Neural progenitor cell (in vitro differentiated cells): ENCODE measurements around the gene TBC1D30. TPM values are rescaled to one million over a fixed set of nuclear protein-coding genes. Genes with fewer than 3 reads are reported as not detected.

Experiments used
- DNase-seq: peaks from one replicate; pipeline ENCODE4 v3.0.0-alpha.2; 2016; ENCODE audit warnings: low spot score
- H2AFZ ChIP-seq: fragments of 200-600 bp; sonication (generic); replicated peaks from 2 replicates; pipeline ENCODE4 v1.6.1; 2016; ENCODE audit warnings: antibody characterized with exemption
- H3F3A ChIP-seq: fragments of 200-600 bp; sonication (generic); 2 replicates; pipeline ENCODE4 v1.6.1; 2016; ENCODE audit warnings: antibody characterized with exemption, low read depth
- H3K27ac ChIP-seq: fragments of 200-600 bp; sonication (generic); 2 replicates; pipeline ENCODE4 v1.5.1; 2016; ENCODE audit warnings: mild to moderate bottlenecking
- H3K27me3 ChIP-seq: fragments of 200-600 bp; sonication (generic); 2 replicates; pipeline ENCODE4 v1.6.1; 2016; ENCODE audit warnings: mild to moderate bottlenecking, moderate library complexity
- H3K36me3 ChIP-seq: fragments of 200-600 bp; sonication (generic); 2 replicates; pipeline ENCODE4 v1.5.1; 2016
- H3K4me1 ChIP-seq: fragments of 200-600 bp; sonication (generic); 2 replicates; pipeline ENCODE4 v1.6.1; 2016; ENCODE audit warnings: mixed run types
- H3K4me2 ChIP-seq: fragments of 200-600 bp; sonication (generic); 2 replicates; pipeline ENCODE4 v1.6.1; 2016
- H3K4me3 ChIP-seq: fragments of 200-600 bp; sonication (generic); 2 replicates; pipeline ENCODE4 v1.5.1; 2016
- H3K79me2 ChIP-seq: fragments of 200-600 bp; sonication (generic); 2 replicates; pipeline ENCODE4 v1.6.1; 2016; ENCODE audit warnings: low read depth
- H3K9ac ChIP-seq: fragments of 200-600 bp; sonication (generic); 2 replicates; pipeline ENCODE4 v1.6.1; 2016
- H3K9me3 ChIP-seq: fragments of 200-600 bp; sonication (generic); 2 replicates; pipeline ENCODE4 v1.5.1; 2016; ENCODE audit warnings: low read depth
- H4K20me1 ChIP-seq: fragments of 200-600 bp; sonication (generic); 2 replicates; pipeline ENCODE4 v1.6.1; 2016; ENCODE audit warnings: low read depth
- H3K27ac Mint-ChIP-seq: 3 replicates; pipeline ENCODE4 v1.8.0; 2021; ENCODE audit warnings: mixed read lengths
- H3K27me3 Mint-ChIP-seq: 2 replicates; pipeline ENCODE4 v1.8.0; 2022; ENCODE audit warnings: low read depth, mild to moderate bottlenecking, inconsistent platforms, moderate library complexity, mixed read lengths; ENCODE audit not compliant: insufficient read depth
- H3K36me3 Mint-ChIP-seq: 3 replicates; pipeline ENCODE4 v1.8.0; 2021; ENCODE audit warnings: mixed read lengths
- H3K4me1 Mint-ChIP-seq: 3 replicates; pipeline ENCODE4 v1.8.0; 2021; ENCODE audit warnings: mixed read lengths
- H3K4me3 Mint-ChIP-seq: 3 replicates; pipeline ENCODE4 v1.8.0; 2021; ENCODE audit warnings: mild to moderate bottlenecking, moderate library complexity, mixed read lengths
- H3K9me3 Mint-ChIP-seq: 3 replicates; pipeline ENCODE4 v1.8.0; 2020; ENCODE audit warnings: mixed read lengths
- CTCF ChIP-seq: fragments of 200-600 bp; sonication (generic); IDR thresholded peaks from 2 replicates; pipeline ENCODE4 v1.5.1; 2017; ENCODE audit warnings: antibody characterized with exemption, mild to moderate bottlenecking
- EZH2 ChIP-seq: fragments of 200-600 bp; sonication (generic); IDR thresholded peaks from 2 replicates; pipeline ENCODE4 v1.6.1; 2017; ENCODE audit warnings: antibody characterized with exemption, mild to moderate bottlenecking, moderate library complexity
- EZH2phosphoT487 ChIP-seq: fragments of 200-600 bp; sonication (generic); IDR thresholded peaks from 2 replicates; pipeline ENCODE4 v1.6.1; 2017; ENCODE audit warnings: antibody characterized with exemption
- total RNA-seq: library from RNA; depleted of rRNA; stranded (reverse); fragments of >200 nt; gene quantifications from 2 replicates; pipeline ENCODE4 v1.2.3, GENCODE V29; 2015; ENCODE audit warnings: low replicate concordance

TBC1D30 gene
- total RNA-seq, 1 donor from 2014 or later, result 9.7 TPM

GRCh38 chr12:64912516-64913255, 88.2 kb downstream of the TBC1D30 start:
- no peak for DNase-seq
- Mint-ChIP-seq H3K9me3 (no peaks in the 10 kb centered on the region), H3K27me3 (no peaks in the 10 kb centered on the region), H3K4me1 (no peaks in the 10 kb centered on the region), H3K36me3 (no peaks in the 10 kb centered on the region), H3K27ac (no peak overlapping the region), H3K4me3 (no peak overlapping the region)
- Histone ChIP-seq H3K9ac (no peak overlapping the region), H3K36me3 (no peaks in the 10 kb centered on the region), H3K4me1 (no peaks in the 10 kb centered on the region), H2AFZ (no peak overlapping the region), H4K20me1 (no peaks in the 10 kb centered on the region), H3F3A (no peaks in the 10 kb centered on the region), H3K27ac (no peak overlapping the region), H3K79me2 (no peaks in the 10 kb centered on the region), H3K27me3 (no peaks in the 10 kb centered on the region), H3K4me3 (no peak overlapping the region), H3K4me2 (no peak overlapping the region), H3K9me3 (no peaks in the 10 kb centered on the region)
- TF ChIP-seq CTCF, result no peak
- no peak for TF ChIP-seq EZH2
- TF ChIP-seq EZH2phosphoT487, result no peak

DNA sequence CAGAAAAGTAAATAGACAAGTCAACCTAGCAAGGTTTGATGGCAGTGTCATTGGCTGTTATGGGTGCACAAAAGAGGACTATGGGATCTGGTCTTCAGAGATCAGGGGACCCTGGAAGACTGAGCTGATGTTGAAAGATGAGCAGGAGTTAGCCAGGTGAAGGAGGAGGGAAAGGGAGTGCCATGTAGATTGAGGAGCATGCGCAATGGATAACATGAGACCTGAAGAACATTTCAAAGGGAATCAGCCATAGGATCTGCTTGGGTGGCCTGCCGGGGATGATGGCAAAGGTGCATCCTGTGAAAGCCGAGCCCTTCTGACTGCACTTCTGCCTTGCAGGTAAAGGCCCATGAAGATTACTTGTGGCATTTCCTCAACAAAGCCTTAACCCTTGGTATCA, 90.8 kb downstream of the TBC1D30 start:
- Histone ChIP-seq H3K9me3 (no peaks in the 10 kb centered on the region), H3K79me2 (no peaks in the 10 kb centered on the region), H3K9ac (no peak overlapping the region), H3K4me1 (no peaks in the 10 kb centered on the region), H3K27ac (no peak overlapping the region), H2AFZ (no peak overlapping the region), H3K36me3 (no peaks in the 10 kb centered on the region), H3K4me2 (no peak overlapping the region), H3K27me3 (no peaks in the 10 kb centered on the region), H3K4me3 (no peak overlapping the region), H4K20me1 (no peaks in the 10 kb centered on the region), H3F3A (no peaks in the 10 kb centered on the region)
- Mint-ChIP-seq H3K36me3 (no peaks in the 10 kb centered on the region), H3K4me1 (no peaks in the 10 kb centered on the region), H3K4me3 (no peak overlapping the region), H3K27me3 (peaks cover 1% of the 10 kb centered on the region), H3K27ac (no peak overlapping the region), H3K9me3 (no peaks in the 10 kb centered on the region)
- no peak for DNase-seq
- TF ChIP-seq EZH2, result no peak
- TF ChIP-seq CTCF, result no peak
- TF ChIP-seq EZH2phosphoT487, result no peak

- no peak for DNase-seq
- Histone ChIP-seq H3K27me3 (no peaks in the 10 kb centered on the region), H3K36me3 (no peaks in the 10 kb centered on the region), H3F3A (no peaks in the 10 kb centered on the region), H3K4me3 (no peak overlapping the region), H3K27ac (no peak overlapping the region), H3K9ac (no peak overlapping the region), H3K9me3 (no peaks in the 10 kb centered on the region), H2AFZ (no peak overlapping the region), H3K79me2 (no peaks in the 10 kb centered on the region), H4K20me1 (no peaks in the 10 kb centered on the region), H3K4me1 (no peaks in the 10 kb centered on the region), H3K4me2 (no peak overlapping the region)
- Mint-ChIP-seq H3K4me1 (no peaks in the 10 kb centered on the region), H3K36me3 (no peaks in the 10 kb centered on the region), H3K27ac (no peak overlapping the region), H3K27me3 (peaks cover 2% of the 10 kb centered on the region), H3K4me3 (no peak overlapping the region), H3K9me3 (no peaks in the 10 kb centered on the region)
- TF ChIP-seq EZH2, result no peak
- no peak for TF ChIP-seq EZH2phosphoT487
- TF ChIP-seq CTCF, result no peak
These were observed 92.2 kb downstream of the TBC1D30 start for GRCh38 chr12:64916411-64917261.
